HepG2 (cell line): ENCODE results near the gene SLC6A8. TPM values are rescaled to one million over a fixed set of nuclear protein-coding genes. Genes with fewer than 3 reads are reported as not detected.
A peak's percentile ranks its signal among the peaks of the same experiment; 100 is the strongest.

Source experiments
- DMAP1 ChIP-seq: IDR thresholded peaks from 2 replicates; pipeline ENCODE4 v1.6.1; 2016
- FOXC1 ChIP-seq: sonication (generic); formaldehyde crosslinking; IDR thresholded peaks from 2 replicates; pipeline ENCODE4 v1.8.0; 2022; ENCODE audit warnings: mild to moderate bottlenecking, missing genetic modification reagents, borderline replicate concordance
- MEIS2 ChIP-seq: sonication (generic); formaldehyde crosslinking; IDR thresholded peaks from 2 replicates; pipeline ENCODE4 v1.9.0; 2021; ENCODE audit warnings: mild to moderate bottlenecking, missing genetic modification reagents
- NR1H2 ChIP-seq: sonication (generic); formaldehyde crosslinking; IDR thresholded peaks from 2 replicates; pipeline ENCODE4 v1.8.1; 2022; ENCODE audit warnings: low read depth, missing genetic modification reagents, borderline replicate concordance
- NR2F1 ChIP-seq, 2 experiments: fragments of 450-650 bp in 1 of 2; formaldehyde crosslinking in 1 of 2; IDR thresholded peaks; 2 replicates each; pipeline versions ENCODE4 v1.5.0 to v1.6.1; 2016 to 2020; ENCODE audit warnings: mild to moderate bottlenecking in 1 of 2, missing compliant biosample characterization in 1 of 2, missing genetic modification reagents in 1 of 2, moderate library complexity in 1 of 2
- SALL1 ChIP-seq: sonication (generic); formaldehyde crosslinking; IDR thresholded peaks from 2 replicates; pipeline ENCODE4 v1.8.0; 2022; ENCODE audit warnings: mild to moderate bottlenecking, missing genetic modification reagents
- TEAD3 ChIP-seq: optimal IDR thresholded peaks from 2 replicates; pipeline ENCODE3; 2016; ENCODE audit warnings: borderline replicate concordance
- TMF1 ChIP-seq: sonication (generic); formaldehyde crosslinking; IDR thresholded peaks from 2 replicates; pipeline ENCODE4 v1.8.1; 2022; ENCODE audit warnings: low read depth, missing genetic modification reagents
- ZNF605 ChIP-seq: sonication (generic); formaldehyde crosslinking; IDR thresholded peaks from 2 replicates; pipeline ENCODE4 v1.8.0; 2022; ENCODE audit warnings: mild to moderate bottlenecking, missing genetic modification reagents
- polyA plus RNA-seq, 8 experiments: library from polyadenylated mRNA; depleted of rRNA in 3 of 8; stranded (reverse) in 7 of 8; unstranded in 1 of 8; fragments of >200 nt; fragmentation: Illumina TruSeq in 4 of 8; extraction: Trizol in 4 of 8; gene quantifications; 2 replicates each; pipeline versions ENCODE4 v1.2.1 to v1.2.3, GENCODE V29; 2011 to 2016; ENCODE audit warnings: low read depth in 4 of 8, missing spikeins in 1 of 8, mixed read lengths in 1 of 8; ENCODE audit not compliant: insufficient read depth in 1 of 8
- total RNA-seq, 5 experiments: library from RNA; depleted of rRNA; stranded (reverse); fragments of >200 nt; fragmentation: Illumina TruSeq; extraction: Trizol; gene quantifications; 2 replicates each; pipeline ENCODE4 v1.2.3, GENCODE V29; 2016; ENCODE audit warnings: low read depth in 1 of 5
- TF ChIP-seq, protein P1 (sequence below), 2 experiments: sonication (generic) in 1 of 2; formaldehyde crosslinking in 1 of 2; IDR thresholded peaks; 2 replicates each; pipeline versions ENCODE4 v1.6.1 to v1.9.0; 2014 to 2022; ENCODE audit warnings: antibody characterized with exemption in 1 of 2, borderline replicate concordance in 1 of 2, inconsistent platforms in 1 of 2, low read depth in 1 of 2, missing genetic modification reagents in 1 of 2
- TF ChIP-seq, protein P2 (sequence below): sonication (generic); formaldehyde crosslinking; IDR thresholded peaks from 2 replicates; pipeline ENCODE4 v1.4.0; 2020; ENCODE audit warnings: mild to moderate bottlenecking, missing genetic modification reagents, borderline replicate concordance
- TF ChIP-seq, protein P3 (sequence below): sonication (generic); formaldehyde crosslinking; IDR thresholded peaks from 2 replicates; pipeline ENCODE4 v1.4.0; 2020; ENCODE audit warnings: mild to moderate bottlenecking, missing genetic modification reagents
- TF ChIP-seq, protein P4 (sequence below): sonication (generic); formaldehyde crosslinking; IDR thresholded peaks from 2 replicates; pipeline ENCODE4 v1.5.0; 2020; ENCODE audit warnings: mild to moderate bottlenecking, low read depth, missing genetic modification reagents, borderline replicate concordance

SLC6A8 gene
- total and polyA plus RNA-seq, 2 of the 13 experiments (the other 11 are each of a cell fraction or from before 2014, with no cell fraction given): 13.9 to 176 TPM

DNA sequence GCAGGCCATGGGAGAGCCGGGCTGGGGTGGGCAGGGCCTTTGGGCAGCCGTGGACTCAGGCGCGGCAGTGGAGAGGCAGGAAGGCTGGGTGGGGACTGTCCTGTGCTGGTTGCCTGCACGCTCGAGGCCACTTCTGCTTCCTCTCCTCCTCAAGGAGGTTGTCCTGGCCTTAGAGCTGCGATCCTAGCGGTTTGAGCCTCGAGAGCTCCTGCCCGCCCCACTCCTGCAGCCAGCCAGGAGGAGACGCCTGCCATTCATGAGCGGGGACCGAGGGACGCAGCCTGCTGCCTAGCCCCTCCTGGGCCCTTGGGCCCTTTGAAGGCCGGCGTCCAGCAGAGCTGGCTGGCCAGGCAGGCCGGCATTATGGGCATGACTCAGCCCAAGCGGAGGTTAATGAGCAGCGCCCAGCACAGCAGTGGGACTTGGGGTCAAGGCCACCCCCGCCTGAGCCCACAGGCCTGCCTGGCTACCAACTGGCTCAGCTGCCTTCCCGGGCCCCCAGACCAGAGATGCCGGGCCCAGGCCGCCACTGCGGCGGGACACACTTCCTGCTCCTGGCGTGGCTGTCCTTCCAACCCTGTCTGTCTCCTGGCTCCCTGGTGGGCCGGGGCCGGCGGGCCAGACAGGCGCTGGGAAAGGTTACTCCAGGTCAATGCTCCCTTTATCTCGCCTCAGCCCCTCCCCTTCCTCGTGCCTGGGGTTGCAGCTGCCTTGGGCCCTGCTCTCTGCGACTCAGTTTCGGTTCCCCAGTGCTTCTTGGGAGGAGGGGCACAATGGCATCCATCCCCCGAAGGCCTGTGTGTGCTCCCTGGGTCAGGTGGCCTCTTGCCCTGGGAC is 38.8 kb downstream of the SLC6A8 start (continued):
- TF ChIP-seq, protein P1, sequence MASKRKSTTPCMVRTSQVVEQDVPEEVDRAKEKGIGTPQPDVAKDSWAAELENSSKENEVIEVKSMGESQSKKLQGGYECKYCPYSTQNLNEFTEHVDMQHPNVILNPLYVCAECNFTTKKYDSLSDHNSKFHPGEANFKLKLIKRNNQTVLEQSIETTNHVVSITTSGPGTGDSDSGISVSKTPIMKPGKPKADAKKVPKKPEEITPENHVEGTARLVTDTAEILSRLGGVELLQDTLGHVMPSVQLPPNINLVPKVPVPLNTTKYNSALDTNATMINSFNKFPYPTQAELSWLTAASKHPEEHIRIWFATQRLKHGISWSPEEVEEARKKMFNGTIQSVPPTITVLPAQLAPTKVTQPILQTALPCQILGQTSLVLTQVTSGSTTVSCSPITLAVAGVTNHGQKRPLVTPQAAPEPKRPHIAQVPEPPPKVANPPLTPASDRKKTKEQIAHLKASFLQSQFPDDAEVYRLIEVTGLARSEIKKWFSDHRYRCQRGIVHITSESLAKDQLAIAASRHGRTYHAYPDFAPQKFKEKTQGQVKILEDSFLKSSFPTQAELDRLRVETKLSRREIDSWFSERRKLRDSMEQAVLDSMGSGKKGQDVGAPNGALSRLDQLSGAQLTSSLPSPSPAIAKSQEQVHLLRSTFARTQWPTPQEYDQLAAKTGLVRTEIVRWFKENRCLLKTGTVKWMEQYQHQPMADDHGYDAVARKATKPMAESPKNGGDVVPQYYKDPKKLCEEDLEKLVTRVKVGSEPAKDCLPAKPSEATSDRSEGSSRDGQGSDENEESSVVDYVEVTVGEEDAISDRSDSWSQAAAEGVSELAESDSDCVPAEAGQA (IDR thresholded peaks at IDR 0.05; ENCODE audit: low read depth): 0 out of 2 replicates have a peak, but pooled peaks have one; percentile 33
- TF ChIP-seq, protein P1 (CRISPR knock-in tag; IDR thresholded peaks at IDR 0.05; ENCODE audit: borderline replicate concordance): no peak
- TF ChIP-seq, protein P2, sequence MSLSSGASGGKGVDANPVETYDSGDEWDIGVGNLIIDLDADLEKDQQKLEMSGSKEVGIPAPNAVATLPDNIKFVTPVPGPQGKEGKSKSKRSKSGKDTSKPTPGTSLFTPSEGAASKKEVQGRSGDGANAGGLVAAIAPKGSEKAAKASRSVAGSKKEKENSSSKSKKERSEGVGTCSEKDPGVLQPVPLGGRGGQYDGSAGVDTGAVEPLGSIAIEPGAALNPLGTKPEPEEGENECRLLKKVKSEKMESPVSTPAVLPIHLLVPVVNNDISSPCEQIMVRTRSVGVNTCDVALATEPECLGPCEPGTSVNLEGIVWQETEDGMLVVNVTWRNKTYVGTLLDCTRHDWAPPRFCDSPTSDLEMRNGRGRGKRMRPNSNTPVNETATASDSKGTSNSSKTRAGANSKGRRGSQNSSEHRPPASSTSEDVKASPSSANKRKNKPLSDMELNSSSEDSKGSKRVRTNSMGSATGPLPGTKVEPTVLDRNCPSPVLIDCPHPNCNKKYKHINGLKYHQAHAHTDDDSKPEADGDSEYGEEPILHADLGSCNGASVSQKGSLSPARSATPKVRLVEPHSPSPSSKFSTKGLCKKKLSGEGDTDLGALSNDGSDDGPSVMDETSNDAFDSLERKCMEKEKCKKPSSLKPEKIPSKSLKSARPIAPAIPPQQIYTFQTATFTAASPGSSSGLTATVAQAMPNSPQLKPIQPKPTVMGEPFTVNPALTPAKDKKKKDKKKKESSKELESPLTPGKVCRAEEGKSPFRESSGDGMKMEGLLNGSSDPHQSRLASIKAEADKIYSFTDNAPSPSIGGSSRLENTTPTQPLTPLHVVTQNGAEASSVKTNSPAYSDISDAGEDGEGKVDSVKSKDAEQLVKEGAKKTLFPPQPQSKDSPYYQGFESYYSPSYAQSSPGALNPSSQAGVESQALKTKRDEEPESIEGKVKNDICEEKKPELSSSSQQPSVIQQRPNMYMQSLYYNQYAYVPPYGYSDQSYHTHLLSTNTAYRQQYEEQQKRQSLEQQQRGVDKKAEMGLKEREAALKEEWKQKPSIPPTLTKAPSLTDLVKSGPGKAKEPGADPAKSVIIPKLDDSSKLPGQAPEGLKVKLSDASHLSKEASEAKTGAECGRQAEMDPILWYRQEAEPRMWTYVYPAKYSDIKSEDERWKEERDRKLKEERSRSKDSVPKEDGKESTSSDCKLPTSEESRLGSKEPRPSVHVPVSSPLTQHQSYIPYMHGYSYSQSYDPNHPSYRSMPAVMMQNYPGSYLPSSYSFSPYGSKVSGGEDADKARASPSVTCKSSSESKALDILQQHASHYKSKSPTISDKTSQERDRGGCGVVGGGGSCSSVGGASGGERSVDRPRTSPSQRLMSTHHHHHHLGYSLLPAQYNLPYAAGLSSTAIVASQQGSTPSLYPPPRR (CRISPR knock-in tag): peak; percentile 72
- TF ChIP-seq NR2F1 (CRISPR knock-in tag; IDR thresholded peaks at IDR 0.05): peak; percentile 53 to 82; a peak in 3 of 4 replicates
- peak; percentile 98 for TF ChIP-seq NR1H2 (CRISPR knock-in tag)
- no peak for TF ChIP-seq MEIS2
- peak; percentile 76 for TF ChIP-seq SALL1 (CRISPR knock-in tag)
- no peak for TF ChIP-seq ZNF605 (CRISPR knock-in tag)
- TF ChIP-seq TMF1: peak; percentile 59; the same call in 1 of the 2 replicates
- TF ChIP-seq, protein P3, sequence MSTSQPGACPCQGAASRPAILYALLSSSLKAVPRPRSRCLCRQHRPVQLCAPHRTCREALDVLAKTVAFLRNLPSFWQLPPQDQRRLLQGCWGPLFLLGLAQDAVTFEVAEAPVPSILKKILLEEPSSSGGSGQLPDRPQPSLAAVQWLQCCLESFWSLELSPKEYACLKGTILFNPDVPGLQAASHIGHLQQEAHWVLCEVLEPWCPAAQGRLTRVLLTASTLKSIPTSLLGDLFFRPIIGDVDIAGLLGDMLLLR (CRISPR knock-in tag): 0 out of 2 replicates have a peak, but pooled peaks have one; percentile 38
- TF ChIP-seq DMAP1 (CRISPR knock-in tag): peak; percentile 51; the same call in 1 of the 2 replicates
- TF ChIP-seq, protein P4, sequence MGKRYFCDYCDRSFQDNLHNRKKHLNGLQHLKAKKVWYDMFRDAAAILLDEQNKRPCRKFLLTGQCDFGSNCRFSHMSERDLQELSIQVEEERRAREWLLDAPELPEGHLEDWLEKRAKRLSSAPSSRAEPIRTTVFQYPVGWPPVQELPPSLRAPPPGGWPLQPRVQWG: no peak
- peak; percentile 66; the same call in 1 of the 2 replicates for TF ChIP-seq FOXC1 (CRISPR knock-in tag)
- peak; percentile 2 for TF ChIP-seq TEAD3
